H1 (cell line): ENCODE measurements around the gene RIC8A.
"Not testable (repeated sequence)": the region's sequence is repeated elsewhere in the genome, so short reads cannot be mapped to it uniquely, and the experiment has no call there.

Experiments used
- ATF2 ChIP-seq: IDR thresholded peaks from 2 replicates; pipeline ENCODE4 v1.6.1; 2012; ENCODE audit warnings: low read length, inconsistent platforms
- CREB1 ChIP-seq: IDR thresholded peaks from 2 replicates; pipeline ENCODE4 v1.6.1; 2012; ENCODE audit warnings: inconsistent platforms
- CTCF ChIP-seq, 3 experiments: IDR thresholded peaks; 1 replicate in 2 of 3; 2 replicates in 1 of 3; pipeline versions ENCODE4 v1.5.1 to v1.6.1; 2011; ENCODE audit warnings: low read length in 3 of 3, mild to moderate bottlenecking in 3 of 3, inconsistent platforms in 2 of 3, low read depth in 1 of 3, moderate library complexity in 1 of 3; ENCODE audit not compliant: insufficient read depth in 1 of 3; ENCODE audit errors: control extremely low read depth in 1 of 3
- EZH2 ChIP-seq: fragments of 200-600 bp; sonication (generic); IDR thresholded peaks from 2 replicates; pipeline ENCODE4 v1.7.1; 2012; ENCODE audit warnings: low read depth, mild to moderate bottlenecking, moderate library complexity, low read length, inconsistent platforms; ENCODE audit not compliant: severe bottlenecking
- FOSL1 ChIP-seq: IDR thresholded peaks from 2 replicates; pipeline ENCODE4 v1.6.1; 2011; ENCODE audit warnings: mild to moderate bottlenecking, low read depth, low read length, moderate library complexity; ENCODE audit not compliant: insufficient read depth
- JUN ChIP-seq: IDR thresholded peaks from 2 replicates; pipeline ENCODE4 v1.6.1; 2011; ENCODE audit warnings: low read depth, mild to moderate bottlenecking, improper control_type of control experiment, low read length
- NRF1 ChIP-seq: IDR thresholded peaks from 2 replicates; pipeline ENCODE4 v1.6.1; 2011; ENCODE audit warnings: mild to moderate bottlenecking, low read depth, low read length, improper control_type of control experiment
- POLR2AphosphoS5 ChIP-seq: IDR thresholded peaks from 2 replicates; pipeline ENCODE4 v1.6.1; 2011; ENCODE audit warnings: low read depth, low read length
- RAD21 ChIP-seq, 2 experiments: IDR thresholded peaks in 1 of 2; conservative IDR thresholded peaks in 1 of 2; 2 replicates each; pipeline ENCODE4 v1.6.1; 2011; ENCODE audit warnings: low read depth in 2 of 2, low read length in 2 of 2, improper control_type of control experiment in 1 of 2, inconsistent platforms in 1 of 2, mild to moderate bottlenecking in 1 of 2, moderate library complexity in 1 of 2
- RFX5 ChIP-seq: IDR thresholded peaks from 2 replicates; pipeline ENCODE4 v1.6.1; 2011; ENCODE audit warnings: low read depth, low read length, improper control_type of control experiment, borderline replicate concordance
- SRF ChIP-seq: IDR thresholded peaks from 2 replicates; pipeline ENCODE4 v1.6.1; 2011; ENCODE audit warnings: mild to moderate bottlenecking, low read depth, low read length, moderate library complexity
- TBP ChIP-seq: IDR thresholded peaks from 2 replicates; pipeline ENCODE4 v1.6.1; 2011; ENCODE audit warnings: low read depth, low read length, improper control_type of control experiment
- TF ChIP-seq, protein P1 (sequence below): IDR thresholded peaks from 2 replicates; pipeline ENCODE4 v1.6.1; 2011; ENCODE audit warnings: low read length, improper control_type of control experiment

GRCh38 chr11:220641-221215 is 13.2 kb downstream of the RIC8A start:
- not testable (repeated sequence) for TF ChIP-seq NRF1; SRF; FOSL1; CTCF (IDR thresholded peaks at IDR 0.05; ENCODE audit: control extremely low read depth in 1 of 3, insufficient read depth in 1 of 3, low read depth in 1 of 3, low read length in 3 of 3); RFX5; ATF2; EZH2; JUN; CREB1; RAD21 (IDR thresholded peaks at IDR 0.05 in 1 of 2, conservative IDR thresholded peaks at IDR 0.05 in 1 of 2; ENCODE audit: low read depth in 2 of 2, low read length in 2 of 2); POLR2AphosphoS5; TBP
- TF ChIP-seq, protein P1, sequence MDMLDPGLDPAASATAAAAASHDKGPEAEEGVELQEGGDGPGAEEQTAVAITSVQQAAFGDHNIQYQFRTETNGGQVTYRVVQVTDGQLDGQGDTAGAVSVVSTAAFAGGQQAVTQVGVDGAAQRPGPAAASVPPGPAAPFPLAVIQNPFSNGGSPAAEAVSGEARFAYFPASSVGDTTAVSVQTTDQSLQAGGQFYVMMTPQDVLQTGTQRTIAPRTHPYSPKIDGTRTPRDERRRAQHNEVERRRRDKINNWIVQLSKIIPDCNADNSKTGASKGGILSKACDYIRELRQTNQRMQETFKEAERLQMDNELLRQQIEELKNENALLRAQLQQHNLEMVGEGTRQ, result not testable (repeated sequence)
